ENCODE measurements around the gene DSP. TPM values are rescaled to one million over a fixed set of nuclear protein-coding genes. Genes with fewer than 3 reads are reported as not detected.

The DSP gene
- polyA plus RNA-seq, 3 donors: 83.5 to 98.4 (median 94.7) TPM

GRCh38 chr6:7532821-7533220, 8.7 kb upstream of the DSP start:
- no peak for DNase-seq

GRCh38 chr6:7534192-7534591, 7.3 kb upstream of the DSP start:
- DNase-seq: no peak

GRCh38 chr6:7535498-7535897, 6.0 kb upstream of the DSP start:
- DNase-seq: no peak

- DNase-seq: no peak
Observed at GRCh38 chr6:7537565-7538174, 3.8 kb upstream of the DSP start.

- DNase-seq: no peak
Observed at GRCh38 chr6:7538484-7538883, 3.0 kb upstream of the DSP start.

- no peak for DNase-seq
Observed at GRCh38 chr6:7540595-7540994, 876 bp upstream of the DSP start.

- no peak for DNase-seq
Observed at GRCh38 chr6:7542065-7542873, 798 bp downstream of the DSP start.

GRCh38 chr6:7542874-7543624, 1.6 kb downstream of the DSP start:
- peak; percentile 72 for DNase-seq

GRCh38 chr6:7543789-7544424, 2.4 kb downstream of the DSP start:
- DNase-seq: no peak

GRCh38 chr6:7544597-7544996, 3.1 kb downstream of the DSP start:
- DNase-seq: no peak

- no peak for DNase-seq
Observed at GRCh38 chr6:7545316-7546019, 4.0 kb downstream of the DSP start.

GRCh38 chr6:7546020-7546369, 4.5 kb downstream of the DSP start:
- DNase-seq: no peak

- no peak for DNase-seq
Observed at GRCh38 chr6:7546383-7546782, 4.9 kb downstream of the DSP start.

GRCh38 chr6:7546896-7547295, 5.4 kb downstream of the DSP start:
- no peak for DNase-seq

- no peak for DNase-seq
Observed at GRCh38 chr6:7547315-7547714, 5.8 kb downstream of the DSP start.

GRCh38 chr6:7550433-7550801, 8.9 kb downstream of the DSP start:
- no peak for DNase-seq

- no peak for DNase-seq
Observed at GRCh38 chr6:7554533-7555275, 13.2 kb downstream of the DSP start.

- DNase-seq: no peak
Observed at GRCh38 chr6:7555671-7556070, 14.2 kb downstream of the DSP start.

GRCh38 chr6:7556394-7557106, 15.1 kb downstream of the DSP start:
- DNase-seq: no peak

- no peak for DNase-seq
Observed at GRCh38 chr6:7557652-7558051, 16.2 kb downstream of the DSP start.

GRCh38 chr6:7558781-7559180, 17.3 kb downstream of the DSP start:
- no peak for DNase-seq

Data from renal pelvis (tissue), 4 donors.